GM12864 (cell line): ENCODE measurements around the gene AKR1B15.
"Not testable (repeated sequence)": the region's sequence is repeated elsewhere in the genome, so short reads cannot be mapped to it uniquely, and the experiment has no call there.

Source experiments
- DNase-seq: peaks from one replicate; pipeline ENCODE4 v3.0.0-alpha.2; 2011; ENCODE audit warnings: low read depth
- H3K4me3 ChIP-seq: 2 replicates; pipeline ENCODE4 v1.5.1; 2011; ENCODE audit warnings: mild to moderate bottlenecking, low read depth, low read length, control low read depth
- TF ChIP-seq, protein P1 (sequence below): IDR thresholded peaks from 2 replicates; pipeline ENCODE4 v1.5.1; 2011; ENCODE audit warnings: low read depth, mild to moderate bottlenecking, moderate library complexity, low read length, control low read depth, inconsistent platforms; ENCODE audit errors: missing control alignments

Gene AKR1B15

DNA sequence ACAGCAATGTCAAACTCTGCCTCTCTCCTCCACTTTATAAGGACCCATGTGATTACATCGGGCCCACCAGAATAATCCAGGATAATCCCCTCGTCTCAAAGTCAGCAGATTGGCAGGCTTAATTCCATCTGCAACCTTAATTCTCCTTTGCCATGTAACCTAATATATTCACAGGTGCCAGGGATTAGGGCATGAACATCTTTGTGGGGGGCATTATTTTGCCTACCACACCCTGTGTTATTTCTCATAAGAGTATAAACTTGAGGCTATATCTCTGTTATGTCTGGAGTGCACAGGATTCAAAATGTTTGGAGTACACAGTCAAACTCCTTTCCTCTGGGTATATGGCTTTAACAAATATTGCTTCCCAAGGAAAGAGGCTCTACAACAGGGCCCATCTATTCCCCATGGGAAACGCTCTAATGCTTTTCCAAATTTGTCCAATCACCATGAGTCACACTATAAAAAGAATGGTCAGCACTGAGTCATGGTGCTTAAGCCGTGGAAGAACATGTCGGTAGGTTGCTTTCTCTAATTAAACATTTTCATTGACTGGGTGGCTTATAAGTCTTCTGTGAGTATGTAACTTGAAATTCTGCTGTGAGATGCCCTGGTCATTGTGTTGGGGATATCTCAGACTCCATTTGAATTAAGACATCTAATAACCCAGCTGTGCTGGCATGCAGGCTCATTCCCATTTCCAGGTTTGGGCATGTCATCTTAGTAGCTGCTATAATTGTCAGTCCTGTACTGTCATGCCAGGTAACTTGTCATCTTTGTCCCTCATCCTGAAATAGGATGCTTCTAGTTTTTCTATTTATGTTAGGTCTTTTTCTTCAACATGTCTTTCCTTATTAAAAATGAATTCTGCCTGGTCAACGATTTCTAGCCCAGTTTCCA lies 33.1 kb upstream of the AKR1B15 start:
- no peak overlapping the region for H3K4me3 ChIP-seq
- DNase-seq, result no peak
- TF ChIP-seq, protein P1, sequence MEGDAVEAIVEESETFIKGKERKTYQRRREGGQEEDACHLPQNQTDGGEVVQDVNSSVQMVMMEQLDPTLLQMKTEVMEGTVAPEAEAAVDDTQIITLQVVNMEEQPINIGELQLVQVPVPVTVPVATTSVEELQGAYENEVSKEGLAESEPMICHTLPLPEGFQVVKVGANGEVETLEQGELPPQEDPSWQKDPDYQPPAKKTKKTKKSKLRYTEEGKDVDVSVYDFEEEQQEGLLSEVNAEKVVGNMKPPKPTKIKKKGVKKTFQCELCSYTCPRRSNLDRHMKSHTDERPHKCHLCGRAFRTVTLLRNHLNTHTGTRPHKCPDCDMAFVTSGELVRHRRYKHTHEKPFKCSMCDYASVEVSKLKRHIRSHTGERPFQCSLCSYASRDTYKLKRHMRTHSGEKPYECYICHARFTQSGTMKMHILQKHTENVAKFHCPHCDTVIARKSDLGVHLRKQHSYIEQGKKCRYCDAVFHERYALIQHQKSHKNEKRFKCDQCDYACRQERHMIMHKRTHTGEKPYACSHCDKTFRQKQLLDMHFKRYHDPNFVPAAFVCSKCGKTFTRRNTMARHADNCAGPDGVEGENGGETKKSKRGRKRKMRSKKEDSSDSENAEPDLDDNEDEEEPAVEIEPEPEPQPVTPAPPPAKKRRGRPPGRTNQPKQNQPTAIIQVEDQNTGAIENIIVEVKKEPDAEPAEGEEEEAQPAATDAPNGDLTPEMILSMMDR, result no peak

DNA sequence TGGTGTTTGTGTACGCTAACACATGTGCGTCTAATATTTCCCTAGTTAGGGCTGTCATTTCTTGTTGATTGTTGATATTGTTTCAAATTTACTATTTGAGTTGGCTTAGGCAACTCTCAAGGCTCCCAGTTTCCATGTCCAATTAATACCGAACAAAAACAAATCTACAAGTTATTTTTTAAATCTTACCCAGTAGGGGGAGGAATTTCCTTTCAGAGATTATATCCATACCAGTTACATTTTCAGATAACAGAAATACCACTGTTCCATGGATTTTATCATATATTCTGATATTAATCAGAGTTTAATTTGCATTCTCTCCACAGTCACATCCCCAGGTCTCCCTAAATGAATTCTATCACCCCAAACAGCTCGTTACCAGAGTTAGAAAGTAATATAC lies 28.8 kb upstream of the AKR1B15 start:
- TF ChIP-seq, protein P1, result no peak
- H3K4me3 ChIP-seq, result no peak overlapping the region
- no peak for DNase-seq

DNA sequence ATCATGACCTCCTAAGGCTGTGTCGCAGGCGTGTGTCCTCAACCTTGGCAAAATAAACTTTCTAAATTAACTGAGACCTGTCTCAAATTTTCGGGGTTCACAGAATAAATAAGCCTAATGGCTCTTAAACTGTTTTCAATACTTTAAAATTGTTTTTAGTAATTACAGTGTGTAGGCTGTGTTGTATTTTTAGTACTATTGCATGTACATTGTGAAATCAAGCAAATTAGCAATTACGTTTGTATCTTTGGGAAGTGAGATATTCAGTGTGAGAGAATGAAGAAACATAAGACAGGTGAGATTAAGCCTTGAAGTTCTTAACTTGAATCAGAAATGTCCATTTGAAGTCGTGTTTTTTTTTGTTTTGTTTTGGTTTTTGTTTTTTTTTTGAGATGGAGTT lies 26.3 kb upstream of the AKR1B15 start:
- TF ChIP-seq, protein P1, result no peak
- no peak for DNase-seq
- no peak overlapping the region for H3K4me3 ChIP-seq

DNA sequence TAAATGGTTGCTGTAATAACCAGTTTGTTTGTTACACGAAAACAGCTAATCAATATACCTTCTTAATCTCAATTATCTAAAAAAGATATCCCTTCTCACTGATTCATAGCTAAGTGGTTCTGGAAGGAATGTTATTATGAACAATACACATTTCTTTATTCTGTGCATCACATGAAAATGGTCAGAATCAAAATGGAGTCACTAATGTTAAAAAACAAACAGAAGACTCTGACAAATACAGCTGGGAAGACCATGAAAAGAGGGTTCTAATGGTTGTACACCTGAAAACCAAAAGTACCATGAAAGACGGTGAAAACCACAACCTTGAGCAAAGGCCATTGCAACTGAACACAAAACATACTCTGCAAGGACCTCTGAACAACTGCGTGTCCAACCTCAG lies 23.5 kb upstream of the AKR1B15 start:
- not testable (repeated sequence) for DNase-seq, H3K4me3 ChIP-seq

DNA sequence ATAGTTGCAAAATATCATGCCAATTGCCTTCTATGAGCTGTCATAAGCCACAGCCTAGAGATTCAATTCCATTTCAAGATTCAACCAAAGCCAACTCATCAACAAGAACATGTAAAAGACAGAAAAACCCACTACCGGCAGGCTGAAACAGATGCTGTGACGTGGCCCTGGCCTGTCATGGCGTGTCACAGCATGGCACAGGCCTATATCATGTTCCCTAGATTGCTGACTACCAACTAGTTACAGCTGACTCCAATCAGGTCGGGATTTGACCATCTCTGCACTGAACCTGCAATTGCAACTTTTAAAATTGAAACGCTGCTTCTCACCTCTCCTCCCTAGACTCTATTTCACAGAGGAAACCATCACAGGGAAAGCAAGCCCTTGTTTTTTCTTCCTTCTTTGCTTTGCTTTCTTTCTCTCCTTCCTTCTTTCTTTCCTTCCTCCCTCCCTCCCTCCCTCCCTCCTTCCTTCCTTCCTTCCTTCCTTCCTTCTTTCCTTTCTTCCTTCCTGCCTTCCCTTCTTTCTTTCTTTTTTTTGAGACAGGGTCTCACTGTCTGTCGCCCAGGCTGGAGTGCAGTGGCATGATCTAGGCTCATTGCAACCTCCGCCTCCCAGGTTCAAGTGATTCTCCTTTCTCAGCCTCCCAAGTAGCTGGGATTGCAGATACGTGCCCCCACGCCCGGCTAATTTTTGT lies 22.2 kb upstream of the AKR1B15 start:
- DNase-seq, result not testable (repeated sequence)

DNA sequence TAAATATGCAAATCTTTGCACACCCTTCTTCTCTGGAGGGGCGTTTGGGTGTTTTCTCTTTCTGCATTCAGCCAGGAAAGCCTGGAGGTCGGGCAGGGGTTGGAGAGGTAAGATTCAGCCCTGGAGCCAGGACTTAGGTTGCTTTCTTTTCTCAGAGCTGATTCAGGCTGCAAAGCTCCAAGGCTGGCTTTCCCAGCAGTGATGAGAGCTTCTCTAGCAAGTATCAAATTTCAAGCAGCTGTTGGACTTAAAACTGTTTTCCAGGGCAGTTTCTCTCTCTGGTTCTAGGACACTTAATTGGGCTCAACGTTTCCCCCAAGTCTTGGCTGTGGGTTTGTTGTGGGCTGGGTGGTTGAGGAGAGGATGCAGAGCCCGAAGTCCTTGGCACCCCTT lies 20.9 kb upstream of the AKR1B15 start:
- no peak overlapping the region for H3K4me3 ChIP-seq
- DNase-seq, result no peak
- TF ChIP-seq, protein P1, result no peak

More for the DNA sequence above, 22.2 kb upstream of the AKR1B15 start:
- H3K4me3 ChIP-seq, result not testable (repeated sequence)

DNA sequence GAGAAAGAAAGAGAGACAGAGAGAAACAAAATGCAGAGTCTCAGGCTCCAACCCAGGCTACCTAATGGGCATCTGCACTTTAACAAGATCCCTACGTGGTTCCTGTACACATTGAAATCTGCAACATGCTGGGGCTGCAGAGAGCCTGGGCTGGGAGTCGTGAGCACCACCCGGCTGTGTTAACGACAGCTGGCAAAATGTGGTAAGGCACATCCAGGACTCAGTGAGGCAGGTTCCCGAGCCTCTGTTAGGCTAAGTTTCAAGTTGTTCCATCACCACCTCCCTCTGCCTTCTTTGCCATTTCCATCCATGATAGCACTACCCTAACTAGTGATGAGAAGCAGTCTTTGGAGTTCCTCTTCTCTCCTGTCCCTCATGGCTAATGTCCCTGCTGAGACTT lies 20.2 kb upstream of the AKR1B15 start:
- H3K4me3 ChIP-seq, result no peak overlapping the region
- TF ChIP-seq, protein P1, result no peak
- no peak for DNase-seq

DNA sequence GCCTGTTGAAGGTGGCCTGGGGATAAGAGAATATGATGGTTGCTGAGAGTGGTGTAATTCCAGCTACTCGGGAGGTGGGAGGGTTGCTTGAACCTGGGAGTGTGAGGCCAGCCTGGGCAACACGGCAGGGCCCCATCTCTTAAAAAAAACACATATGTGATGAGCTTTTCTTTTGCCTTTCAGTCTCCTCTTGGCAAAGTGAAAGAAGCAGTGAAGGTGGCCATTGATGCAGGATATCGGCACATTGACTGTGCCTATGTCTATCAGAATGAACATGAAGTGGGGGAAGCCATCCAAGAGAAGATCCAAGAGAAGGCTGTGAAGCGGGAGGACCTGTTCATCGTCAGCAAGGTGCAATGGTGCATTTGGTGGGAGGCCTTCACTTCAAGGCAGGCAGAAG lies 18.4 kb upstream of the AKR1B15 start:
- TF ChIP-seq, protein P1, result no peak
- H3K4me3 ChIP-seq, result no peak overlapping the region
- DNase-seq, result no peak
